ENCODE data around the gene TAGLN3.

TAGLN3 gene

GRCh38 chr3:112056451-112056929 is 57.8 kb downstream of the TAGLN3 start:
- DNase-seq = no peak

GRCh38 chr3:112059497-112059896 is 60.8 kb downstream of the TAGLN3 start:
- no peak for DNase-seq

GRCh38 chr3:112061152-112061551 is 62.4 kb downstream of the TAGLN3 start:
- DNase-seq = no peak

Measured in stimulated activated CD8-positive, alpha-beta memory T cell treated with anti-CD3 and anti-CD28 coated beads, Interleukin-4, amount 100 ng/mL, for 48 hours (primary cell).